GM19372 (cell line): ENCODE data around the gene HOXA3.
A peak's percentile ranks its signal among the peaks of the same experiment; 100 is the strongest.

ENCODE experiments used
- ATAC-seq: cut with Tn5 transposase; IDR thresholded peaks from one replicate; pipeline ENCODE4 v1.9.1; 2021; ENCODE audit warnings: mild to moderate bottlenecking, low read depth, moderate library complexity; ENCODE audit not compliant: unreplicated experiment

The HOXA3 gene

DNA sequence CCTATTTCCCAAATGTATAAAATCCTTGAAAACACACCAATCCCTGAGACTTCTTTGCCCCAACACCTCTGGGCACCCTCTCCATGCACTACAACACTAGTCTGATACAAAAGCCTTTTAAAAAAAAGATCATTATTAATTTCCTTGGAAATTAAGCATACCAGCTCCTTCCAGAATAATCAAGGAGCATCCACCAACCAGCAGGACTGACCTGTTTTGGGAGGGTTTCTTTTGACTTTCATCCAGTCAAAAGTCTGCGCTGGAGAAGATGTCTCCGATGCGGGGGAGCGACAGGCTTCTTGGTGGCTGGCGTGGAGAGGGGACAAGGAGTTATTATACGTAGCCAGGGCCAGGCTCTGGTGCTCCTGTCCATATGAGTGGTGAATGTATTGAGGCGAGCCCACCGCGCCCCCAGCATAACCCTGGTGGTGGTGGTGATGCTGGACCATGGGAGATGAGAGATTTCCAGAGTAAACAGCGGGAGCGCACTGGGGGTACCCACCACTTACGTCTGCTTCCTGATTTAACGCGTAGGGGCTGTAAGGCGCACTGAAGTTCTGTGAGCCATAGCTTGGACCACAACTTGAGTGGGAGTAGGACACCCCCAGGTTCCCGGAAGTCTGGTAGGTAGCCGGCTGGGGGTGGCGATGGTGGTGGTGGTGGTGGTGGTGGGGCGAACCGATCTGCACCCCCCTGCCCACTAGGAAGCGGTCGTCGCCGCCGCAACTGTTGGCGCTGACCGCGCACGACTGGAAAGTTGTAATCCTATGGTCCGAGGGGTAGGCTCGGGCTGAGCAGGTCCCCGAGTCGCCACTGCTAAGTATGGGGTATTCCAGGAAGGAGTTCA lies 57.1 kb downstream of the HOXA3 start:
- peak; percentile 14 for ATAC-seq

DNA sequence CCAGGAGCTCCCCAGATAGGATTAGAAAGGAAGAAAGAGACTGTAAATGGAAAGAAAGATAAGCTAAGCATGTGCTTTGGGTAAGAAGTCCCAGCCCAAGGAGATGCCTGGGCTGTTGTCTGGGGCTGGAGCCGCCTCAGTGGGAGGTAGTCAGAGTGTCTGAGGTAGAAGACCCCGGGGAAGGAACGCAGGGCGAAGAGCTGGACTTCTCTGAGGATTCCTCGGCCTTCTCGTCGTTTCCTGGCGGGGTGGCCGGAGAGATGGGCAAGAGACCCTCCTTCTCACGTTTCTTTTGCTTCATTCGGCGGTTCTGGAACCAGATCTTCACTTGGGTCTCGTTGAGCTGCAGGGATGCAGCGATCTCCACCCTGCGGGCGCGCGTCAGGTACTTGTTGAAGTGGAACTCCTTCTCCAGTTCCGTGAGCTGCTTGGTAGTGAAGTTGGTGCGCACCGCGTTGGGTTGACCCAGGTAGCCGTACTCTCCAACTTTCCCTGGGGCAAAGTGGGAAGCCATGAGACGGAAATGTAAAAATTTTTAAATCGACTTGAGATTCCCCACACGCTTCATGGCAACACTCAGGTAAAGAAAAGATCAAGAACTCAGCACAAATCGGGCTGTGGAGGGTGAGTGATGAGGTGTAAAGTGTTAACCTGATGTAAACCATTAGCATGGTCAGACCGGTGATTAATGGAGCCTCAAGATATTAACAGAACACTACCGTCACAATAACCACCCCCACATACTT lies 57.9 kb downstream of the HOXA3 start:
- ATAC-seq: no peak

DNA sequence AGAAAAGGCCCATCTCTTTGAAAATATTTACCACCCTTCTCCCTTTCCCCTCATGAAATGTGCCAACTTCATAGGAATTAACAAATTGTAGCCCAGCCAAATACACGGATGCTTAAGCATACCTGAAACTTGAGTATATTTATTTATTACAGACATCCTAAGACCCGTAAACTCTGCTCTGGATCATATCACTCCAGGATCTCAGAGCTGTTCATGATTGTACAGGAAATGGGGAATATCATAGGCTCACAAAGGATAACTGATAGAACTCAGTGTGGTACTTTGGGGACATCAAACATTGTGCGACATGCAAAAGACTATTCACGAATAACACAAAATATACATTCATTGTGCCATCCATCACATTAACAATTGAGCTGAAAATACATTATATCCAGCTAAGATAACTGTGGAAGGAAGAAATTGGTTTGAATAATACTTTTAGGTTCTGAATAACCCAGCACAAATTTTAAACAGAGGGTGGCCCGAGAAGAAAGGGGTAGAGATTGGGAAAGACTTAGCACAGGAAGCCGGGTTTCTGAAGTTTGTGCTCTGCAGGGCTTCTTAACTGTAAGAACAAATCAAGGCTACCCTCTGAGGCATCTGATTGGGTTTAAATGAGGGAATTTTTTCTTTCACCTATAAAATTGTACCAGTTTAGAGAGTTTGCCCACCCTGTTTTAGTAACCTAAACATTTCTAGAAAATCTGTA lies 59.0 kb downstream of the HOXA3 start:
- no peak for ATAC-seq

DNA sequence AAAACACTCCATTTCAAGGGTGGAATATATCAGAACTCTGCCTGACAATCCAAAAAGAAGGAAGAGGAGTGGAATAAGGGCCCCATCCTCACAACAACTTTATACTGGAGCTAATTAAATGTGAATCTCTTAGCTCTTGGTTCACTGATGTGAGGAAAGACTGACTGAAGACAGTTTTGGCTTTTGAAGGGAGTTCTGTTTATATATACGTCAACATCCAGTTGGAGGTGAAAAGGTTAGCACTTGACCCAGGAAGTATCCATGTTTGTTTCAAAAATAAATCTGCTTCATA lies 59.6 kb downstream of the HOXA3 start:
- no peak for ATAC-seq

DNA sequence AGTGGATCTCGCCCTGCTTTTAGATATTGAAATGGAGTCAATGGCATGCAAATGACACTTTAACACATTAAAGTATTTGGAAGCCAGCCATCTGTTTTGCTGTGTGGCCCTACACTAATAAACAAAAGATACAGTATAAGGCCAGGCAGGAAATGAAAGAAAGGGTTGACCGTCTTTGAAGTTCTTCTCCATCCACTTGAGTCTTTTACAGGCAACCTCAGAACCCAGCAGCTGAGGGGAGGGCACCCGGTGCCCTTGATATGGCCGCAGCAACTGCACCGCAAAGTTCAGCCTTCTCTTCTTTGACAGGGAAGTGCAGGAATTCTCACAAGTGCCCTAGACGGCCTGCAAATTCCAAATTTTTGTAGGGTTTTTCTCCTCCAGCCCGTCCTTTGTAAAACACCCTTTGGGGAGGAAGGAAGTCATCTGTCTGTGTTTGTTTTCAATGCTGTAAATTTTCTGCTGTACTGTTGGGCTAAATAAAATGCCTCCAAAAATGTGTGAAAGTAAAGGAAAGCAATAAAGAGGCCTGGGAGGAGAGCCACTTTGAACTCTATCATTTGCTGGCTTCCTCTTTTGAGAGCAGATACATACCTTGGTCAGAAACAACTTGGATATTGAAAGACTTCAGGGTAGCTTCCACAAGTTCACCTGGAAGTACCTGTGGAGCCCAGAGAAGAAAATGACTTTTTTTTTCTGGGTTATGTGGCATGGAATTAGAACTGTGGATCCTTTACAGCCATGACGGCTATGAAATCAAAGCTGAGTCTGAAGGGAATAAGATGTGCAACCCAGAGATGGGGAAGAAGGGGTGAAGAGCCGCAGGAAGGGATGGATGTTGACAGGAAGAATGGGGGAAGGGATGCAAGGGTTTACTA lies 60.2 kb downstream of the HOXA3 start:
- ATAC-seq: no peak

DNA sequence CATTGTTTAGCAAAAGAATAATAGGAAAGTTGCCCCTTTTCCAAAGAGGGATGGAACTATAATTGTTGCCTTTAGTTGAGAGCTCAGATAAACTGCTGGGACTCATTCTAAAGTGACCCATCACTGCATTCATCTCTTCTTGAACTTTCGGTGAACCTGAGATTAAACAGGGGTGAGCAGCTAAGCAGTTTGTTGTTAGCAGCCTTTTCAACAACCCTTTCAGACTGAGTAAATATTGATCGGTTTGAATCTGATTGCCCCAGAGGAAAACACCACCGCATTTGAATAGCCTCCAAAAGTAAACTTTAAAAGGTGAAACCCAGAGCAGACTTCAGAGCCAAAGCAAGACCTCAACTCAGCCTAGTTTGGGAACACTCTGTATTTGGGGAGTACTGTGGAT lies 61.3 kb downstream of the HOXA3 start:
- no peak for ATAC-seq

DNA sequence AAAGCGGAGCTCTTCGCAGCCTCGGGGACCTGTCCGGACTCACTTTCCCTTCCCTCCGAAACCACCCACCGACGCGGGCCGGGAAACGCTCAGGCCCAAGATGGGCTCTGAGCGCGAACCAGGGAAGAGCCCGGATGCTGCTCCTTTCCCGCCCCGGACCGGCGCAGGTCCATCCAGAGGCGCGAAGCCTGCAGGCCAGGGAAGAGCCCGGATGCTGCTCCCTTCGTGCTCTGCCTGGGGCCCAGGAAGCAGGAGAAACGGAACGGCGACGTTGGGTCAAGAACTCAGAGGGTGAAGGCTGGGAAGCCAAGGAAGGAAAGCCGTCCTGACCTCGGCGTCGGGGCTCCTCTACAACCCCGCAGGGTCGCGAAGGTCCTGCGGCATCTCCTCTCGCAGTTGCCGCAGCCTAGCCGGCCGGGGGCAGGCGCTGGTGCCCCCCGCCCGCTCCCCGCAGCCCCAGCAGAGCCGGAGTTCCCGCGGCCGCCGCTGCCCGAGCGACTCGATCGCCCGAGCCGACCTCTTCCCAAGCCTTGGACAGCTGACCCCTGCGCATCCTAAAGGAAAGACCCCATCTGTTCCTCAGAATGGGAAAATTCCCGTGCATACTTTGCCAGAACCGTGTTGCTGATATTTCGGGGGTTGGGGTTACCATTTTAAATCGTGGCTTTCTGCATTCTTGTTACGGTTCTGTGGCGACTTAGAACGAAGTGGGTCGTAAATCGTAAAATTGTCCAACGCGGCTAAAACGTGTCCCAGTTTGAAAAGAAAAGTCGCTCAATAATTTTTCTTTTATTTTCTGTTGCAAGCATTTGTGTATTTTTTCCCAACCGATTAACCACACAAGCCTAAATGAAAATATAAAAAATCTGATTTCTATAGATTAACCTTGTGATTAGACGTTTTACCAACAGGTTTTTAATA lies 64.1 kb downstream of the HOXA3 start:
- no peak for ATAC-seq

DNA sequence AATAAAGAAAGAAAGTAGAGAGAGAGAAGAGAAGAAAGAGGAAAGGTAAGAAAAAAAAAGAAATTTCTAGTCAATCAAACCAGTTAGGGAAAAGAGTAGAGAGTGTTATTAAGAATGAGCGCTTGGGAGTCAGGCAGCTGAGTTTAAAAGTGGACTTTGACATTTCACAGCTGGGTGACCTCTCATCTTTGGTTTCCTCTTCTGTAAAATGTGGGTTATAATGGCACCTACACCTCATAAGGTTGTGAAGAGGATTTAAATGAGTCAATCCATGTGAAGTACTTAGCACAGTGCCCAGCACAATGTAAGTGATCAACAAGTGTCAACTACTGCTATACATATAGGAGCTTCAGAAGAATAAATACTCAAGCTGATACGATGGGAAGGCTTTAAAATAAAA lies 68.7 kb downstream of the HOXA3 start:
- no peak for ATAC-seq

DNA sequence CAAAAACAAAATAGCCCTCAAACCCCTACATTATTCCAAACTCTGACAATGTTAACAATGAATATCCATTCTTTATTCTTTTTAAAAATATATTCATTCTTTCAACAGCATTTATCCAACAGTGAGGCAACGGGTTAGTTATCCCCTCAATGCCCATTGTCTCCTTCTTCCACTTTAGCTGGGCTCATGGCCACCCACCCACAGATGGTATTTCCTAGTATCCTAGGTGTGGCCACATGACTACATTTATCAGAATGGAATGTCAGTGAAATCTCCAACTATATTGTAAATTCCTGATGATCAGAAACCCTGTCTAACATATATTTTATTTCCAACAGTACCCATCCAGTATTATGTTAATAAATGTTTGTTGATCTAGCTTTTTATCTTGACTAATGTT lies 70.2 kb downstream of the HOXA3 start:
- ATAC-seq: no peak

DNA sequence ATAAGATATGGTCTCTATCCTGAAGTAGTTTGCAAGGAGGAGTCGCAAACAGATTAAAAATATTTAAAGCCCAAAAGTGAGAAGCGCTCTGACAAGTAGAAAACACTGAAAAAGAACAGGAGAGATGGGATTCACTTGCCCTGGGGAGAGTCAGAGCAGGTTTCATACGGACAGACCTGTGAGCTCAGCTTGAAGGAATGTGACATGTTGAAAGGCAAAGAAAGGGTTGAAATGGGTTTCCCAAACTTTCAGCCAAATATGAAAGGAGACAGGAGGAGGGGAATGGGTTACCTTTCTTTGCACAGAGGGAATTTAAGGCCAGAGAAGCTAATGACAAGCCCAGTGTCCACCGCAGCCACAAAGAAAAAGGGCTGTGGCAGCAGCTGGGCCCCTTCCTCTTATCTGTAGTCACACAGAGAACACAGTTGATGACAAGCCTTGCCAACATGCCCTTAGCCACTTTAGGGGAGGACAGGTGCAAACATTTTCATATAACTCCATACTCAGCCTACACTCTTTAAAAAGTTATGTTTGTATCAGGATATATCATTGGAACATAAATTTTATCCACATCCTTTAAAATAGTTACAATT lies 71.4 kb downstream of the HOXA3 start:
- ATAC-seq: no peak

DNA sequence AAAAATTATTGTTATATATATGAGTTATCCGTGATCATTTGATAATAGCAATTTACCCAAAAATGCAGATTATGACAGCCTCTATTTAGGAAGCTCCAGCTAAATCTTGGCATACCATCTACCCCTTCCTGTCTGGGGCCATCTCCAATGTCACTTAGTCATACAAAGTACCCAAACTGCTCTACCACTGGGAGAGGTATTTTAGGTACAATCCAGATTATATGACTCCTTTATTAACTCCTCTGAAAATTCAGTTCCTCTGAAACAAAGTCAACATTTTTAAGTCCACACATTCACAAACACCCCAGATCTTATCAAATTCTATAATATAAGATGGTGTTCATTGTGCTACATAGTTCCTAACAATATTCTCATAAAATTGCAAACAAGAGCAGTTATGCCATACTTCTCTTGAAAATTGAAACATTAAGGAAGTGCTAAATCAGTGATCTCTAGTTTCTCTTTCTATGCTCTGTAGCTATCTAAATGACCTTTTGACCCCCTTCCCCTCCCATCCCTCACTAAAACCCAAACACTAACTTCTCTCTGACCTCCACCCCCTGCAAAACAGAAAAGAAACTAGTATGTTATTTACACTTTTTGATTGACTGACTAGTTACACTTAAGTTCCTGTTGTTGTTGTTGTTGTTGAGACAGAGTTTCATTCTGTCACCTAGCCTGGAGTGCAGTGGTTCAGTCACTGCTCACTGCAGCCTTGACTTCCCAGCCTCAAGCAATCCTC lies 73.0 kb downstream of the HOXA3 start:
- ATAC-seq: no peak

DNA sequence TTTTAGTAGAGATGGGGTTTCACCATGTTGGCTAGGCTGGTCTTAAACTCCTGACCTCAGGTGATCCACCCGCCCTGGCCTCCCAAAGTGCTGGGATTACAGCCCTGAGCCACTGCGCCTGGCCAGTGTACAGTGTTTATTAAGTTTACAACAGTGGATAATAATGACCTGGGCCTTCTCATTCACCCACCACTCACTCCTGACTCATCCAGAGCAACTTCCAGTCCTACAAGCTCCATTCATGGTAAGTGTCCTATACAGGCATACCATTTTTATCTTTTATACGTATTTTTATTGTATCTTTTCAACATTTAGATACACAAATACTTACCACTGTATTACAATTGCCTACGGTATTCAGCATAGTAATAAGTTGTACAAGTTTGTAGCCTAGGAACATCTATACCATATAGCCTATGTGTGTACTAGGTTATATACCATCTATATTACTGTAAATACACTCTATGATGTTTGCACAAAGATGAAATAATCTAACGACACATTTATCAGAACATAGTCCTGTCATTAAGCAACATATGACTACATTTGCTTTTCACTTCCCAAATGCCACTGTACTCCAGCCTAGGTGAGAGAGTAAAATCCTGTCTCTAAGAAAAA lies 73.7 kb downstream of the HOXA3 start:
- ATAC-seq: no peak

DNA sequence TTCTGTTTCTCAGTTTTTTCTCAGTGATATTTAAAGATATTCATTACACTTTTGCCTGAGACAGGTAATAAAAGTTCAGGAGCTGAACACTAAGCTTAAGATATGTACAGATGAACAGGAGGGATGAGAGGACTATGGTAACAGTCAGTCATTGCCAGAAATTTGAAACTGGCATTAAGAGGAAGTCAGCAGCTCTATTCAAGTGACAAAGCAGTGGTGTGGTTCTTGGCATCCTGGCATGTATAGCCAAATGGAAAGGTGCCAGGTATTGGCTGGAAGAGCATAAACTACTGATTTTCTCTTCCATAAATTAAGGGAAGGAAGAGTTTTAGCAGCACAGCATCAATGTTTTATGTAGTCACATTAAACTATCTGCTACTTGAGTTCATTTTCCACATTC lies 79.3 kb downstream of the HOXA3 start:
- ATAC-seq: no peak

DNA sequence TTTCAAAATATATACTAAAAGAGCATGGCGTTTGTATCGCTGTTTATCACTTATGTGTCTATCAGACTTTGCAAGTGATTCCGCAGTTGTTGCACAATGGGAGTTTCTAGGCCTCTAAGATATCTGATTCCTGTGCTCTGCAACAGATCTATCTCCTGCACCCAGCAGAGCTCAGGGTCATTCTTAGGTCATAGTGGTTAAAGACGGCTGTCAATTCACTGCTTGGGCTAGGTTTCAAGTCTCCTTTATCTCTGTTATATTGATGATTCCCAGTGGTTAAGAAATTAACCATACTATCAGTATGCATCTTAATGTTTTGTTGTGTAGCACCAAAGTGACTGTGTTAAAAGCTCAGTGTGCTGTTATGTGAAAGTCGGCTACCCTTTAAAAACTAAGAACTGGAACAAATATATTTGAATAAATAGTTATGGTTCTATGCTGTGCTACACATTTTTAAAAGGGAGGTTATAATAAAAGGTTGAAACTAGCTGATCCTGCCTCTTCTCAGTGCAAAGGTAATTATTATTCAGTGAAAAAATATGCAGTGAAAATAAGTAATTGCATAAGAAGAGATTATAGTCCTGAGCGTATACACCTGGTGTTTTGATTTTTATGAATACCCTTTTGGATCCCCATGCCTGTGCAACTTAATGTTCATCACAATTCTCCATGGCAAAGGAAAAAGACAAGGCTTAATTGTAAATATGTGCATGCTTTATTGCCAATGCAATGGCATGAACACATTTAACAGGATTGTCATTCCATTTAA lies 80.6 kb downstream of the HOXA3 start:
- ATAC-seq: no peak

DNA sequence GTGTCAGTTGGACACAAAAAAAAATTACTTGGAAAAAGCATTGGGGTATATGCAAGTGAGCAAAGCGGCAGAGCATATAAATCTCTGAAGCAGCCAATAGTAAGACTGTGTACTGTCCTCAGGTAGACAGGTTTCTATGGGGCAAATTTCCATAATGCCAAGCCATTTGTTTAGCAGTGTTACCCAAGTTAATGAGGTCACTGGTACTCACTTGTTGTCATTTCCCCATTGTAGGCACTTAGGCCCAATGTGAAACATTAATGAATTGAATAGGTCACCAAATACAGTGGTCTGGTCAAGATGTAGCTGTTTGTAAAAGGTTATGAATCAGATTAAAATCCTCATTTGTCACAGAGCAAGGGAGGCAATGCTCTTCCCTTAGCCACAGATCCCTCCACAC lies 84.1 kb downstream of the HOXA3 start:
- no peak for ATAC-seq

DNA sequence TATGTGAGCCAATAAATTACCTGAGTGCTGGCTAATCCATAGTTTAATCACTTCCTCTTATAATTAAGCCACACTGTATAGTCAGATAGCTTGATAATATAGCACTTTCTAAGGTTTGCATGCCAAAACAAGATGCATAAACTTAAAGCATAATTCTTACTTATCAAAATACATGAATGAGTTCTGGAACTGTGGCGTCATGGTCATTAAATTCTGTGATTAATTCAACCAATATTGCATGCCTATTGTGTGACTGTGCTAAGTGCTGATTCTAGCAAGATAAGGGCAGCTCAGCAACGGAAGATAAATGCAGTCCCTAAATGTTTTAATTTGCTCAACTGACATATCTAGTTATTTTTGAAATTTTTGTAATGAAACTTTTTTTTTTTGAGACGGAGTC lies 86.2 kb downstream of the HOXA3 start:
- no peak for ATAC-seq

DNA sequence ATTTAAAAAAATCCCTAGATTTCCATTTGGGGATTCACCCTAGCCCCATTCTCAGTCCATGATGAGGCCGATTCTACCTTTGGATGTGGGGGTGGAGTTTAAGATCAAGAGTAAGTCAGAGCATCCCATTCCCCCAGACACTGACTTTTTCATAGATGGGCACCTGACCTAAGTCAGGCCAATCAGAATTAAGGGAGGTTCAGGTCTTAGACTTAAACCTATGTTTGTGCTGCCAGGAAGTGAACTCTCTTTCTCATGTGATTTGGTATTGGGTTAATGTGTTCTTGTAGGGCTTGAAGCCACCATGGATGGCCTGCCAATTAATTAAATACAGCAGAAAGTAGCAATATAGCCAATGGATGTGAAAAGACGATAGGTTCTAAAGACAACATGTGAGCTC lies 86.7 kb downstream of the HOXA3 start:
- no peak for ATAC-seq
